AG04449 (cell line): Measurements from ENCODE around the gene TIGD4.

Experiments used
- CTCF ChIA-PET: fragments of 350-600 bp; formaldehyde crosslinking; extraction: SDS; loops from one replicate; lab custom pipeline; 2021; ENCODE audit warnings: antibody characterized with exemption; lab: Yijun Ruan, JAX
- POLR2A ChIA-PET: fragments of 400-600, 350-600 bp; formaldehyde crosslinking; extraction: SDS; loops from one replicate; lab custom pipeline; 2020; ENCODE audit warnings: antibody characterized with exemption, inconsistent platforms; lab: Yijun Ruan, JAX
- DNase-seq: peaks from one replicate; pipeline ENCODE4 v3.0.0-alpha.2; 2010; ENCODE audit warnings: low read depth, low spot score
- H3K4me3 ChIP-seq: 2 replicates; pipeline ENCODE4 v1.5.1; 2011; ENCODE audit warnings: low read depth, mild to moderate bottlenecking, control low read depth, low read length
- TF ChIP-seq, protein P1 (sequence below): IDR thresholded peaks from one replicate; pipeline ENCODE4 v1.5.1; 2011; ENCODE audit warnings: mild to moderate bottlenecking, moderate library complexity, low read length, control low read depth, inconsistent platforms; ENCODE audit not compliant: insufficient read depth; ENCODE audit errors: missing control alignments

TIGD4 gene

DNA sequence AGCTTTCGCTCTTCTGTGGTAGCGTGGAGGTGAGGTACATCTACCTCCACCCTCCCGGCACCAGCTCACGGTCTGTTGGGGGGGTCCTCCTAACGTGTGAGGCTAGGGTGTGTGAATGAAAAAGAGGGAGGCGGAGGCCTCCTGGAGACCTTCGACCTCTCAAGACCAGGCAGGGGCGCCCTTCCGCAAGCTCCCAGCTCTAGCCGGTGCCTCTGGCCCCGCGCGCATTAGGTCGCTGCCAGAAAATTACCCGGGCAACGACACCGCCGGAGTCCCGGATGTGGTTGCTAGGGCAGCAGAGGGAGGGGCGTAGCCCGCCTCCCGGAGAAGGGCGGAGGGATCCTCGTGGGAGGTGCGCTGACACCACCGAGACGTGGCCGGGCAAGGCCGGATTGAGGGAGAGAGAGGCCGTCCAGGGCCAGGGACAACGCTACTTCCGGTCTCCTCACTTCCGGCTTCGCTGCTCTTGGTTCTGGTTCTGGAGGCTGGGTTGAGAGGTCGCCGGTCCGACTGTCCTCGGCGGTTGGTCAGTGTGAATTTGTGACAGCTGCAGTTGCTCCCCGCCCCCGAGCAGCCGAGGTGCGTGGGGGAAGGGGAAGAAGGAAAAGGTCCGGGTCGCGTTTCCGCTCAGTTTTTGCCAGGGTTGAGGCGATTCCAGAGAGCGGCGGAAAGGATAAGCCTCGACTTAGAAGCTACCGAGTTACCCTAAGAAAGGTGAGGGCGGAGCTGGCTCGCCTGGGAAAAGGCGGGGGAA, at the start of gene TIGD4, which contains the start of gene ARFIP1:
Gene TIGD4, minus strand, starts transcription at position 218 of the 754 bp plus-strand sequence. CDS start 8,726 bp downstream, outside the sequence.
Gene ARFIP1, plus strand, starts transcription at position 442 of the 754 bp plus-strand sequence. CDS start 49,680 bp downstream, outside the sequence.
- H3K4me3 ChIP-seq: peak within 1 kb of the TSS; percentile 87
- CTCF ChIA-PET: interaction anchor here (1.0 to 3.0 kb wide), 6 partner anchors 10 to 348 kb away, joined by 3 to 14 read pairs (median 4); no protein-coding TSS in a partner anchor
- POLR2A ChIA-PET: interaction anchor here (1.0 kb wide), 1 partner anchor 156 kb away, joined by 3 read pairs; the partner anchor contains the start of gene FHDC1
- TF ChIP-seq, protein P1, sequence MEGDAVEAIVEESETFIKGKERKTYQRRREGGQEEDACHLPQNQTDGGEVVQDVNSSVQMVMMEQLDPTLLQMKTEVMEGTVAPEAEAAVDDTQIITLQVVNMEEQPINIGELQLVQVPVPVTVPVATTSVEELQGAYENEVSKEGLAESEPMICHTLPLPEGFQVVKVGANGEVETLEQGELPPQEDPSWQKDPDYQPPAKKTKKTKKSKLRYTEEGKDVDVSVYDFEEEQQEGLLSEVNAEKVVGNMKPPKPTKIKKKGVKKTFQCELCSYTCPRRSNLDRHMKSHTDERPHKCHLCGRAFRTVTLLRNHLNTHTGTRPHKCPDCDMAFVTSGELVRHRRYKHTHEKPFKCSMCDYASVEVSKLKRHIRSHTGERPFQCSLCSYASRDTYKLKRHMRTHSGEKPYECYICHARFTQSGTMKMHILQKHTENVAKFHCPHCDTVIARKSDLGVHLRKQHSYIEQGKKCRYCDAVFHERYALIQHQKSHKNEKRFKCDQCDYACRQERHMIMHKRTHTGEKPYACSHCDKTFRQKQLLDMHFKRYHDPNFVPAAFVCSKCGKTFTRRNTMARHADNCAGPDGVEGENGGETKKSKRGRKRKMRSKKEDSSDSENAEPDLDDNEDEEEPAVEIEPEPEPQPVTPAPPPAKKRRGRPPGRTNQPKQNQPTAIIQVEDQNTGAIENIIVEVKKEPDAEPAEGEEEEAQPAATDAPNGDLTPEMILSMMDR: no peak
- DNase-seq: peak; percentile 71

DNA sequence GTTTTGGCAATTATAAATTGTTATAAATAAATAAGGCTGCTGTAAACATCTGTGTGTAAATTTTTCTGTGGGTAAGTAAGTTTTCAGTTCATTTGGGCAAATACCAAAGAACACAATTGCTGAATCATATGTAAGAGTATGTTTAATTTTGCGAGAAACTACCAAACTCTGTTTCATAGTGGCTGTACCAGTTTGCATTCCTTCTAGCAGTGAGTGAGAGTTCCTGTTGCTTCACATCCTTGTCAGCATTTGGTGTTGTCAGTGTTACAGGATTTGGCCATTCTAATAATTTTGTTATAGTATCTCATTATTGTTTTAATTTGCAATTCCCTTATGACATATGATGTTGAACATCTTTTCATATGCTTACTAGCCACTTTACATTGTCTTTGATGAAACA, 48.6 kb upstream of the TIGD4 start:
- ChIA-PET CTCF (no interaction called here), POLR2A (no interaction called here)
- TF ChIP-seq, protein P1: no peak
- no peak for DNase-seq
- H3K4me3 ChIP-seq: no peak overlapping the region

DNA sequence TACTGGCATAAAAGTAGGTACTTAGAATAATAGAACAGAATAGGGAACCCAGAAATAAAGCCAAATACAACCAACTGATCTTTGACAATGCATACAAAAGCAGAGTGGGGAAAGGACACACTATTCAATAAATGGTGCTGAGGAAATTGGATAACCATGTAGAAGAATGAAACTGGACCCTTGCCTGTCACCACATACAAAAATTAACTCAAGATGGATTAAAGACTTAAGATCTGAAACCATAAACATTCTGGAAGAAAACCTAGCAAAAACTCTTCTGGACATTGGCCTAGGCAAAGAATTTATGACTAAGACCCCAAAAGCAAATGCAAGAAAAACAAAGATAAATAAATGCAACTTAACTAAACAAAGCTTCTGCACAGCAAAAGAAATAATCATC, 45.8 kb upstream of the TIGD4 start:
- CTCF ChIA-PET: no interaction called here
- POLR2A ChIA-PET: no interaction called here
- TF ChIP-seq, protein P1: no peak
- no peak for DNase-seq
- no peak overlapping the region for H3K4me3 ChIP-seq

DNA sequence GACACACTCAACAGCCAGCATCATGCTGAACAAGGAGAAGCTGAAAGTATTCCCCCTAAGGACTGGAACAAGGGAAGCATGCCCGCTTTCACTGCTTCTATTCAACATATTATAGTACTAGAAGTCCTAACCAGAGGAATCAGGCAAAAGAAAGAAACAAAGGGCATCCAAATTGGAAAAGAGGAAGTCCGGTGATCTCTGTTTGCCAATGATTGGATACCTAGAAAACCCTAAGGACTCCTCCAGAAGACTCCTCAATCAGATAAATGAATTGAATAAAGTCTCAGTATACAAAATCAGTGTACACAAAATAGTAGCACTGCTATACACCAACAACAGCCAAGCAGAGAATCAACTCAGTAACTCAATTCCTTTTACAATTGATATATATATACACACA, 45.0 kb upstream of the TIGD4 start:
- DNase-seq: no peak
- CTCF ChIA-PET: no interaction called here
- H3K4me3 ChIP-seq: no peak overlapping the region
- POLR2A ChIA-PET: no interaction called here
- TF ChIP-seq, protein P1: no peak

DNA sequence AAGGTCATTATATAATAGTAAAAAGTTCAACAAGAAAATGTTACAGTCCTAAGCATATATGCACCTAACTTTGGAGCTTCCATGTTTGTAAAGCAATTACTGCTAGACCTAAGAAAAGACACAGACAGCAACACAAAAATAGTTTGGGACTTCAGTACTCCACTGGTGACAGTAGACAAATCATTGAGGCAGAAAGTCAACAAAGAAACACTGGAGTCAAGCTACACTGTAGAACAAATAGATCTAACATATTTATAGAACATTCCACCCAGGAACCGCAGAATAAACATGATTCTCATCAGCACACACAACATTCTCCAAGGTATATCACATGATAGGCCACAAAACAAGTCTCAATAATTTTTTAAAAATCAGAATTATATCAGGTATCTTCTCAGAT, 42.8 kb upstream of the TIGD4 start:
- no peak for DNase-seq
- no peak overlapping the region for H3K4me3 ChIP-seq
- TF ChIP-seq, protein P1: no peak
- CTCF ChIA-PET: no interaction called here
- POLR2A ChIA-PET: no interaction called here

DNA sequence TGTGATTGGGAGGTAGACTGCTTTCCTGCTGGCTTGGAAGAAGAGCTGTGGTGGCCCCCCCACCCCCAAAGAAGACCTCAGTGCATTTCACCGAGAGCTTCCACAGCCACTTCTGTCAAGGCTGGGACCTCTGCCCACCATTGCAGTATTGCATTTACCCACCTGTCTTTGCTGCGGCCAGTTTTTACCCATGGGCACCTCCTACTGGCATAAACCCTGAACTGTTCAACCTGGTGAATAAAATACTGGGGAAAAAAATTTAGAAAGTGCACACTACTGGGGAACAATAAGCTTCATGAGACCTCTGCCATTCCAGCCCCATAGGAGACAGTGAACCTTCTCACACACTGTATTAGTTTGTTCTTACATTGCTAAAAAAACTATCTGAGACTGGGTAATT, 40.5 kb upstream of the TIGD4 start:
- DNase-seq: no peak
- ChIA-PET POLR2A (no interaction called here), CTCF (no interaction called here)
- no peak overlapping the region for H3K4me3 ChIP-seq
- TF ChIP-seq, protein P1: no peak
